SJSA1 (cell line): ENCODE data around the gene VRK1. TPM values are rescaled to one million over a fixed set of nuclear protein-coding genes. Genes with fewer than 3 reads are reported as not detected.

Experiments
- DNase-seq, 2 experiments: peaks; one replicate each; pipeline ENCODE4 v3.0.0-alpha.2; 2015 to 2020; ENCODE audit warnings: low spot score in 2 of 2, low read depth in 1 of 2
- H3K27ac ChIP-seq: fragments of 250-450 bp; sonication (Bioruptor Pico); 2 replicates; pipeline ENCODE4 v1.5.1; 2020; ENCODE audit warnings: mild to moderate bottlenecking, moderate library complexity
- H3K27me3 ChIP-seq: fragments of 250-450 bp; sonication (Bioruptor Pico); replicated peaks from 2 replicates; pipeline ENCODE4 v1.5.1; 2020; ENCODE audit warnings: mild to moderate bottlenecking, moderate library complexity
- H3K36me3 ChIP-seq: fragments of 250-450 bp; sonication (Bioruptor Pico); 2 replicates; pipeline ENCODE4 v1.5.1; 2020; ENCODE audit warnings: mild to moderate bottlenecking
- H3K4me1 ChIP-seq: fragments of 250-450 bp; sonication (Bioruptor Pico); replicated peaks from 2 replicates; pipeline ENCODE4 v1.6.1; 2021; ENCODE audit warnings: mild to moderate bottlenecking
- H3K4me3 ChIP-seq: fragments of 250-450 bp; sonication (Bioruptor Pico); 2 replicates; pipeline ENCODE4 v1.5.1; 2020; ENCODE audit warnings: mild to moderate bottlenecking
- H3K9me3 ChIP-seq: fragments of 250-450 bp; sonication (Bioruptor Pico); replicated peaks from 2 replicates; pipeline ENCODE4 v1.5.1; 2020; ENCODE audit warnings: mild to moderate bottlenecking
- total RNA-seq: library from RNA; depleted of rRNA; stranded (reverse); fragments of >200 nt; shearing (Covaris generic); gene quantifications from 2 replicates; pipeline ENCODE4 v1.2.3, GENCODE V29; 2014

Gene VRK1
- total RNA-seq, 1 experiment from 2014 or later = 65.9 TPM

GRCh38 chr14:96909841-96910364, 112.7 kb downstream of the VRK1 start:
- Histone ChIP-seq H3K4me1 (peaks cover 3% of the 10 kb centered on the region; the same call in 1 of the 2 replicates), H3K27me3 (no peaks in the 10 kb centered on the region), H3K9me3 (no peaks in the 10 kb centered on the region; the same call in 1 of the 2 replicates), H3K36me3 (no peaks in the 10 kb centered on the region), H3K4me3 (no peak overlapping the region), H3K27ac (no peak overlapping the region)
- no peak for DNase-seq

- Histone ChIP-seq H3K4me1 (peaks cover 3% of the 10 kb centered on the region; the same call in 1 of the 2 replicates), H3K27me3 (no peaks in the 10 kb centered on the region), H3K9me3 (no peaks in the 10 kb centered on the region; the same call in 1 of the 2 replicates), H3K27ac (no peak overlapping the region), H3K36me3 (no peaks in the 10 kb centered on the region), H3K4me3 (no peak overlapping the region)
- no peak for DNase-seq
These were observed 114.4 kb downstream of the VRK1 start for GRCh38 chr14:96911499-96912149.

GRCh38 chr14:96914571-96915128, 117.5 kb downstream of the VRK1 start:
- Histone ChIP-seq H3K36me3 (no peaks in the 10 kb centered on the region), H3K4me3 (no peak overlapping the region), H3K9me3 (no peaks in the 10 kb centered on the region), H3K27me3 (no peaks in the 10 kb centered on the region), H3K4me1 (peaks cover 3% of the 10 kb centered on the region; the same call in 1 of the 2 replicates), H3K27ac (no peak overlapping the region)
- DNase-seq = peak in 1 of 2 experiments; percentile 29

- DNase-seq = no peak
- Histone ChIP-seq H3K27me3 (no peaks in the 10 kb centered on the region), H3K4me3 (no peak overlapping the region), H3K9me3 (no peaks in the 10 kb centered on the region), H3K36me3 (no peaks in the 10 kb centered on the region), H3K27ac (no peak overlapping the region), H3K4me1 (peaks cover 3% of the 10 kb centered on the region; the same call in 1 of the 2 replicates)
These were observed 118.3 kb downstream of the VRK1 start for GRCh38 chr14:96915478-96915877.

GRCh38 chr14:96916751-96917150, 119.6 kb downstream of the VRK1 start:
- no peaks in the 10 kb centered on the region for H3K27me3 ChIP-seq
- H3K27ac ChIP-seq = no peak overlapping the region
- H3K4me1 ChIP-seq = peaks cover 3% of the 10 kb centered on the region; the same call in 1 of the 2 replicates
- no peaks in the 10 kb centered on the region for H3K9me3 ChIP-seq
- H3K36me3 ChIP-seq = no peaks in the 10 kb centered on the region
- H3K4me3 ChIP-seq = no peak overlapping the region
- DNase-seq = no peak

GRCh38 chr14:96917442-96917963, 120.3 kb downstream of the VRK1 start:
- H3K9me3 ChIP-seq = no peaks in the 10 kb centered on the region
- no peaks in the 10 kb centered on the region for H3K27me3 ChIP-seq

GRCh38 chr14:96920023-96920422, 122.8 kb downstream of the VRK1 start:
- no peaks in the 10 kb centered on the region for H3K4me1 ChIP-seq
- H3K9me3 ChIP-seq = no peaks in the 10 kb centered on the region
- no peak overlapping the region for H3K27ac ChIP-seq
- no peak overlapping the region for H3K4me3 ChIP-seq
- H3K36me3 ChIP-seq = no peaks in the 10 kb centered on the region
- no peak for DNase-seq
- no peaks in the 10 kb centered on the region for H3K27me3 ChIP-seq

More at GRCh38 chr14:96917442-96917963, 120.3 kb downstream of the VRK1 start:
- no peak for DNase-seq
- Histone ChIP-seq H3K36me3 (no peaks in the 10 kb centered on the region), H3K4me3 (no peak overlapping the region), H3K27ac (no peak overlapping the region), H3K4me1 (peaks cover 3% of the 10 kb centered on the region; the same call in 1 of the 2 replicates)

GRCh38 chr14:96920820-96921219, 123.6 kb downstream of the VRK1 start:
- no peak for DNase-seq

GRCh38 chr14:96922986-96923385, 125.8 kb downstream of the VRK1 start:
- Histone ChIP-seq H3K27ac (no peak overlapping the region), H3K36me3 (no peaks in the 10 kb centered on the region), H3K9me3 (no peaks in the 10 kb centered on the region), H3K27me3 (no peaks in the 10 kb centered on the region), H3K4me3 (no peak overlapping the region), H3K4me1 (no peaks in the 10 kb centered on the region)
- DNase-seq = no peak

More at GRCh38 chr14:96920820-96921219, 123.6 kb downstream of the VRK1 start:
- no peak overlapping the region for H3K27ac ChIP-seq
- H3K27me3 ChIP-seq = no peaks in the 10 kb centered on the region
- H3K4me1 ChIP-seq = no peaks in the 10 kb centered on the region
- H3K36me3 ChIP-seq = no peaks in the 10 kb centered on the region
- no peaks in the 10 kb centered on the region for H3K9me3 ChIP-seq
- no peak overlapping the region for H3K4me3 ChIP-seq

- DNase-seq = no peak
- no peaks in the 10 kb centered on the region for H3K27me3 ChIP-seq
- H3K36me3 ChIP-seq = no peaks in the 10 kb centered on the region
- no peaks in the 10 kb centered on the region for H3K9me3 ChIP-seq
- H3K4me1 ChIP-seq = no peaks in the 10 kb centered on the region
- no peak overlapping the region for H3K4me3 ChIP-seq
- H3K27ac ChIP-seq = no peak overlapping the region
These were observed 128.2 kb downstream of the VRK1 start for GRCh38 chr14:96925422-96925821.

- Histone ChIP-seq H3K4me3 (no peak overlapping the region), H3K27ac (no peak overlapping the region), H3K27me3 (no peaks in the 10 kb centered on the region), H3K36me3 (no peaks in the 10 kb centered on the region), H3K9me3 (no peaks in the 10 kb centered on the region), H3K4me1 (no peaks in the 10 kb centered on the region)
- DNase-seq = no peak
These were observed 128.8 kb downstream of the VRK1 start for GRCh38 chr14:96926001-96926400.

GRCh38 chr14:96928779-96929380, 131.7 kb downstream of the VRK1 start:
- Histone ChIP-seq H3K36me3 (no peaks in the 10 kb centered on the region), H3K27ac (no peak overlapping the region)
- no peak for DNase-seq

GRCh38 chr14:96929950-96930349, 132.8 kb downstream of the VRK1 start:
- Histone ChIP-seq H3K27me3 (no peaks in the 10 kb centered on the region), H3K4me3 (no peak overlapping the region), H3K9me3 (no peaks in the 10 kb centered on the region), H3K4me1 (no peaks in the 10 kb centered on the region), H3K36me3 (no peaks in the 10 kb centered on the region), H3K27ac (no peak overlapping the region)
- no peak for DNase-seq

More at GRCh38 chr14:96928779-96929380, 131.7 kb downstream of the VRK1 start:
- H3K27me3 ChIP-seq = no peaks in the 10 kb centered on the region
- H3K4me3 ChIP-seq = no peak overlapping the region
- no peaks in the 10 kb centered on the region for H3K4me1 ChIP-seq
- no peaks in the 10 kb centered on the region for H3K9me3 ChIP-seq

GRCh38 chr14:96930526-96930925, 133.3 kb downstream of the VRK1 start:
- Histone ChIP-seq H3K4me3 (no peak overlapping the region), H3K27ac (no peak overlapping the region)
- no peak for DNase-seq

More at GRCh38 chr14:96930526-96930925, 133.3 kb downstream of the VRK1 start:
- Histone ChIP-seq H3K36me3 (no peaks in the 10 kb centered on the region), H3K9me3 (no peaks in the 10 kb centered on the region), H3K4me1 (no peaks in the 10 kb centered on the region), H3K27me3 (no peaks in the 10 kb centered on the region)
